HuH-7 (cell line): ENCODE data around the gene SCN1B.
"Not testable (repeated sequence)": the region's sequence is repeated elsewhere in the genome, so short reads cannot be mapped to it uniquely, and the experiment has no call there.

Source experiments
- DNase-seq: peaks from one replicate; pipeline ENCODE4 v3.0.0; 2011; ENCODE audit warnings: low spot score

The SCN1B gene

GRCh38 chr19:35030257-35031071 is at the start of gene SCN1B:
SCN1B (plus strand) TSS chr19:35030470; CDS start chr19:35030821, 351 bp downstream.
- peak; percentile 84 for DNase-seq

- no peak for DNase-seq
Observed at GRCh38 chr19:34982275-34982674, 48.0 kb upstream of the SCN1B start.

GRCh38 chr19:34983786-34984185 is 46.5 kb upstream of the SCN1B start:
- no peak for DNase-seq

- no peak for DNase-seq
Observed at GRCh38 chr19:34984287-34984686, 46.0 kb upstream of the SCN1B start.

- DNase-seq, result no peak
Observed at GRCh38 chr19:34985249-34986022, 44.8 kb upstream of the SCN1B start.

- DNase-seq, result no peak
Observed at GRCh38 chr19:34988119-34988518, 42.2 kb upstream of the SCN1B start.

GRCh38 chr19:34989298-34989697 is 41.0 kb upstream of the SCN1B start:
- no peak for DNase-seq

- DNase-seq, result no peak
Observed at GRCh38 chr19:34990578-34991192, 39.6 kb upstream of the SCN1B start.

GRCh38 chr19:34991542-34992333 is 38.5 kb upstream of the SCN1B start:
- no peak for DNase-seq

GRCh38 chr19:34992582-34992981 is 37.7 kb upstream of the SCN1B start:
- DNase-seq, result not testable (repeated sequence)

- no peak for DNase-seq
Observed at GRCh38 chr19:34994286-34994642, 36.0 kb upstream of the SCN1B start.

- DNase-seq, result peak; percentile 84
Observed at GRCh38 chr19:34994643-34995541, 35.4 kb upstream of the SCN1B start.

- no peak for DNase-seq
Observed at GRCh38 chr19:34995551-34995950, 34.7 kb upstream of the SCN1B start.

- no peak for DNase-seq
Observed at GRCh38 chr19:34997071-34997617, 33.1 kb upstream of the SCN1B start.

GRCh38 chr19:34998224-34998623 is 32.0 kb upstream of the SCN1B start:
- DNase-seq, result not testable (repeated sequence)

- peak; percentile 77 for DNase-seq
Observed at GRCh38 chr19:34998777-34999497, 31.3 kb upstream of the SCN1B start.

- DNase-seq, result peak; percentile 90
Observed at GRCh38 chr19:34999498-35000337, 30.6 kb upstream of the SCN1B start, which contains the start of gene GRAMD1A. GRAMD1A (plus strand) TSS chr19:35000323; CDS start chr19:35000479, 156 bp downstream.

- DNase-seq, result no peak
Observed at GRCh38 chr19:35000338-35000646, 30.0 kb upstream of the SCN1B start.
